IMR-90 (cell line): Measurements from ENCODE around the gene CLDN10. TPM values are rescaled to one million over a fixed set of nuclear protein-coding genes. Genes with fewer than 3 reads are reported as not detected.

Source experiments
- ATAC-seq: fragments of 200-7000 bp; cut with Tn5 transposase; 2 replicates; pipeline ENCODE4 v1.9.1; 2020; ENCODE audit warnings: low read depth, mild to moderate bottlenecking, moderate library complexity
- BruUV-seq: library from RNA; stranded (reverse); fragments of 400-500 nt; replicated peaks from 2 replicates; lab custom pipeline; 2021; lab: Mats Ljungman, UMichigan
- CTCF ChIA-PET: fragments of 300-600 bp; formaldehyde crosslinking; extraction: SDS; loops from one replicate; lab custom pipeline; 2021; ENCODE audit warnings: antibody characterized with exemption; lab: Yijun Ruan, JAX
- POLR2A ChIA-PET: fragments of 300-600 bp; sonication (Branson Sonifier 250); formaldehyde crosslinking; loops from one replicate; lab custom pipeline; 2022; ENCODE audit warnings: antibody characterized with exemption; ENCODE audit not compliant: unreplicated experiment; lab: Charles Lee
- DNase-seq: peaks from one replicate; pipeline ENCODE4 v3.0.0; 2013
- H2AFZ ChIP-seq: replicated peaks from 2 replicates; pipeline ENCODE3; 2013; ENCODE audit warnings: low read length, mild to moderate bottlenecking; ENCODE audit not compliant: poor library complexity
- H2AK5ac ChIP-seq: 2 replicates; pipeline ENCODE4 v1.6.1; 2013; ENCODE audit warnings: low read depth, low read length, inconsistent platforms
- H2AK9ac ChIP-seq: replicated peaks from 2 replicates; pipeline ENCODE3; 2013; ENCODE audit warnings: mild to moderate bottlenecking, low read depth, low read length, moderate library complexity; ENCODE audit not compliant: poor library complexity
- H2BK120ac ChIP-seq: 2 replicates; pipeline ENCODE4 v1.6.1; 2013; ENCODE audit warnings: low read depth, low read length, inconsistent platforms
- H2BK15ac ChIP-seq: 3 replicates; pipeline ENCODE4 v1.6.1; 2013; ENCODE audit warnings: low read depth, low read length, inconsistent platforms
- H2BK20ac ChIP-seq: 2 replicates; pipeline ENCODE4 v1.6.1; 2013; ENCODE audit warnings: low read depth, mild to moderate bottlenecking, inconsistent platforms, low read length, moderate library complexity
- H2BK5ac ChIP-seq: 2 replicates; pipeline ENCODE4 v1.6.1; 2013; ENCODE audit warnings: mild to moderate bottlenecking, low read depth, low read length, inconsistent platforms; ENCODE audit not compliant: poor library complexity, severe bottlenecking
- H3K14ac ChIP-seq: replicated peaks from 2 replicates; pipeline ENCODE4 v1.6.1; 2013; ENCODE audit warnings: low read depth, low read length, inconsistent platforms
- H3K18ac ChIP-seq: 2 replicates; pipeline ENCODE4 v1.6.1; 2013; ENCODE audit warnings: low read depth, low read length, control low read depth
- H3K23ac ChIP-seq: 2 replicates; pipeline ENCODE4 v1.6.1; 2013; ENCODE audit warnings: low read depth, low read length, inconsistent platforms
- H3K27ac ChIP-seq: 2 replicates; pipeline ENCODE4 v1.5.1; 2013; ENCODE audit warnings: mild to moderate bottlenecking, control low read depth, low read length; ENCODE audit not compliant: insufficient read depth
- H3K27me3 ChIP-seq: 2 replicates; pipeline ENCODE4 v1.6.1; 2013; ENCODE audit warnings: low read length; ENCODE audit not compliant: control insufficient read depth, insufficient read depth
- H3K36me3 ChIP-seq: 2 replicates; pipeline ENCODE4 v1.6.1; 2013; ENCODE audit warnings: low read length, mixed read lengths; ENCODE audit not compliant: control insufficient read depth, insufficient read depth
- H3K4ac ChIP-seq: 2 replicates; pipeline ENCODE4 v1.6.1; 2013; ENCODE audit warnings: low read depth, low read length, inconsistent platforms
- H3K4me1 ChIP-seq: 2 replicates; pipeline ENCODE4 v1.6.1; 2013; ENCODE audit warnings: low read length, mixed read lengths; ENCODE audit not compliant: control insufficient read depth, insufficient read depth
- H3K4me2 ChIP-seq: 2 replicates; pipeline ENCODE4 v1.6.1; 2013; ENCODE audit warnings: low read depth, mild to moderate bottlenecking, control low read depth, low read length, moderate library complexity
- H3K4me3 ChIP-seq: 2 replicates; pipeline ENCODE4 v1.5.1; 2013; ENCODE audit warnings: low read depth, mild to moderate bottlenecking, control low read depth, low read length, moderate library complexity; ENCODE audit not compliant: insufficient read depth
- H3K56ac ChIP-seq: 2 replicates; pipeline ENCODE4 v1.6.1; 2013; ENCODE audit warnings: low read length, inconsistent platforms; ENCODE audit not compliant: insufficient read depth; ENCODE audit errors: extremely low read depth
- H3K79me1 ChIP-seq, 2 experiments: 2 replicates each; pipeline ENCODE4 v1.6.1; 2013; ENCODE audit warnings: low read length in 2 of 2, inconsistent platforms in 1 of 2, low read depth in 1 of 2
- H3K9ac ChIP-seq: 2 replicates; pipeline ENCODE4 v1.6.1; 2013; ENCODE audit warnings: low read depth, low read length, control low read depth
- H3K9me1 ChIP-seq: 2 replicates; pipeline ENCODE4 v1.6.1; 2013; ENCODE audit warnings: low read length, inconsistent platforms; ENCODE audit not compliant: insufficient read depth
- H3K9me3 ChIP-seq: 2 replicates; pipeline ENCODE4 v1.6.1; 2013; ENCODE audit warnings: low read length; ENCODE audit not compliant: control insufficient read depth, insufficient read depth
- H4K20me1 ChIP-seq: 2 replicates; pipeline ENCODE4 v1.6.1; 2013; ENCODE audit warnings: low read length, inconsistent platforms; ENCODE audit not compliant: insufficient read depth
- H4K5ac ChIP-seq: 2 replicates; pipeline ENCODE4 v1.6.1; 2013; ENCODE audit warnings: mild to moderate bottlenecking, low read depth, low read length, control low read depth
- H4K8ac ChIP-seq, 2 experiments: 2 replicates each; pipeline ENCODE4 v1.6.1; 2013; ENCODE audit warnings: low read depth in 2 of 2, low read length in 2 of 2, control low read depth in 1 of 2, inconsistent platforms in 1 of 2
- H4K91ac ChIP-seq: 2 replicates; pipeline ENCODE4 v1.6.1; 2013; ENCODE audit warnings: low read depth, low read length, inconsistent platforms; ENCODE audit not compliant: insufficient read depth
- CEBPB ChIP-seq: IDR thresholded peaks from 2 replicates; pipeline ENCODE4 v1.6.1; 2012; ENCODE audit warnings: low read depth, low read length, improper control_type of control experiment
- ELK1 ChIP-seq: fragments of 150-350 bp; IDR thresholded peaks from 2 replicates; pipeline ENCODE4 v1.6.1; 2016; ENCODE audit warnings: low read depth, mild to moderate bottlenecking, low read length, moderate library complexity, borderline replicate concordance
- MXI1 ChIP-seq: IDR thresholded peaks from 2 replicates; pipeline ENCODE4 v1.6.1; 2012; ENCODE audit warnings: low read depth, mild to moderate bottlenecking, low read length, moderate library complexity, borderline replicate concordance
- RAD21 ChIP-seq: IDR thresholded peaks from 2 replicates; pipeline ENCODE4 v1.6.1; 2012; ENCODE audit warnings: low read length, improper control_type of control experiment
- RCOR1 ChIP-seq: IDR thresholded peaks from 2 replicates; pipeline ENCODE4 v1.6.1; 2012; ENCODE audit warnings: mild to moderate bottlenecking, low read length, improper control_type of control experiment; ENCODE audit not compliant: insufficient replicate concordance
- RFX5 ChIP-seq: IDR thresholded peaks from 2 replicates; pipeline ENCODE4 v1.8.0; 2012; ENCODE audit warnings: low read depth, mild to moderate bottlenecking, low read length, moderate library complexity
- SMC3 ChIP-seq: fragments of 150-350 bp; IDR thresholded peaks from 2 replicates; pipeline ENCODE4 v1.6.1; 2016; ENCODE audit warnings: low read depth, mild to moderate bottlenecking, antibody characterized with exemption, low read length, moderate library complexity
- WGBS, 2 experiments: methylation state at CpG; one replicate each; pipeline versions ENCODE4 v1.1.5 to v1.1.7; 2013; ENCODE audit warnings: missing lambda C conversion rate in 2 of 2; ENCODE audit not compliant: insufficient read length in 1 of 2; ENCODE audit errors: extremely low coverage in 2 of 2; 5-methylcytosine and 5-hydroxymethylcytosine counted together
- dilution Hi-C: fragments of 300-500 bp; cut with HindIII; formaldehyde crosslinking; loops from one replicate; pipeline ENCODE4 v1.14.3; 2018; ENCODE audit warnings: low sequenced_read_pairs; ENCODE audit not compliant: unreplicated experiment
- in situ Hi-C: fragments of 300-500 bp; cut with MboI; formaldehyde crosslinking; loops from 3 replicates; pipeline ENCODE4 v1.14.3; 2019; ENCODE audit warnings: low sequenced_read_pairs, inconsistent platforms, mixed read lengths
- intact Hi-C: fragments of 100-400 bp; cut with micrococcal nuclease; formaldehyde crosslinking; loops from 2 replicates; pipeline ENCODE4 v1.10.0; 2022
- polyA plus RNA-seq, 3 experiments: library from polyadenylated mRNA; depleted of rRNA; stranded (reverse); fragments of >200 nt; gene quantifications; 2 replicates each; pipeline ENCODE4 v1.2.3, GENCODE V29; 2012; ENCODE audit warnings: low replicate concordance in 1 of 3
- total RNA-seq: library from RNA; depleted of rRNA; stranded (reverse); fragments of >200 nt; gene quantifications from 2 replicates; pipeline ENCODE4 v1.2.3, GENCODE V29; 2012

The CLDN10 gene
- total and polyA plus RNA-seq, 2 of the 4 experiments (the other 2 are of a cell fraction), result not detected

GRCh38 chr13:95588721-95589120, 36.2 kb downstream of the CLDN10 start:
- TF ChIP-seq RAD21 (no peak), RCOR1 (no peak), MXI1 (no peak), ELK1 (no peak), SMC3 (no peak), RFX5 (no peak), CEBPB (0 out of 2 replicates have a peak, but pooled peaks have one; percentile 13)
- no peaks in the 10 kb centered on the region for H3K9me3 ChIP-seq
- no peak overlapping the region for H2AK5ac ChIP-seq
- in situ Hi-C loops (no loop called here), intact Hi-C loops (no loop called here), dilution Hi-C loops (no loop called here)
- no peak overlapping the region for H2BK20ac ChIP-seq
- peak; percentile 60 for DNase-seq
- H2BK15ac ChIP-seq, result no peak overlapping the region
- H3K4me1 ChIP-seq, result no peaks in the 10 kb centered on the region
- H4K91ac ChIP-seq, result no peak overlapping the region
- no peak overlapping the region for H3K4ac ChIP-seq
- no peak overlapping the region for H3K4me3 ChIP-seq
- POLR2A ChIA-PET, result no interaction called here
- H4K8ac ChIP-seq, result no peak overlapping the region
- H3K23ac ChIP-seq, result no peak overlapping the region
- no peak overlapping the region for H3K18ac ChIP-seq
- H3K14ac ChIP-seq, result no peak overlapping the region
- no peak overlapping the region for H3K27ac ChIP-seq
- no peak overlapping the region for H2AFZ ChIP-seq
- no peak for ATAC-seq
- no peak overlapping the region for H2AK9ac ChIP-seq
- no peaks in the 10 kb centered on the region for H4K20me1 ChIP-seq
- H3K36me3 ChIP-seq, result peaks cover 44% of the 10 kb centered on the region
- no peak overlapping the region for H2BK120ac ChIP-seq
- H3K27me3 ChIP-seq, result no peaks in the 10 kb centered on the region
- CTCF ChIA-PET, result no interaction called here
- no peak overlapping the region for H2BK5ac ChIP-seq
- WGBS, 2 experiments, result no CpG with 5 or more reads among the region's 2 CpGs
- H3K79me1 ChIP-seq, result no peaks in the 10 kb centered on the region
- no peak overlapping the region for H3K9ac ChIP-seq
- no peak overlapping the region for H4K5ac ChIP-seq
- H3K56ac ChIP-seq, result no peak overlapping the region
- no peak overlapping the region for H3K4me2 ChIP-seq
- no TSS peak for BruUV-seq
- H3K9me1 ChIP-seq, result no peaks in the 10 kb centered on the region; the same call in 1 of the 2 replicates
